ENCODE measurements around the gene TRIM41. TPM values are rescaled to one million over a fixed set of nuclear protein-coding genes. Genes with fewer than 3 reads are reported as not detected.
A peak's percentile ranks its signal among the peaks of the same experiment; 100 is the strongest.
"Not testable (repeated sequence)": the region's sequence is repeated elsewhere in the genome, so short reads cannot be mapped to it uniquely, and the experiment has no call there.

TRIM41 gene
- total RNA-seq, 1 experiment from 2014 or later = 28.7 TPM

GRCh38 chr5:181282874-181283273 lies 59.8 kb downstream of the TRIM41 start:
- peaks cover 4% of the 10 kb centered on the region for H3K27me3 Mint-ChIP-seq (ENCODE audit: insufficient read depth, unreplicated experiment)
- no peaks in the 10 kb centered on the region for H3K27me3 ChIP-seq (replicated peaks; ENCODE audit: control insufficient read depth, insufficient read depth, low read length)
- no peak for DNase-seq
- H3K4me1 Mint-ChIP-seq (ENCODE audit: low read depth, unreplicated experiment) = no peaks in the 10 kb centered on the region
- H3K36me3 Mint-ChIP-seq (ENCODE audit: insufficient read depth, unreplicated experiment) = no peaks in the 10 kb centered on the region
- H3K9me3 ChIP-seq = no peaks in the 10 kb centered on the region
- H3K9me3 Mint-ChIP-seq (ENCODE audit: unreplicated experiment) = no peaks in the 10 kb centered on the region
- no peak for TF ChIP-seq CTCF (IDR thresholded peaks at IDR 0.05; ENCODE audit: insufficient read depth in 1 of 2, low read depth in 1 of 2, low read length in 1 of 2, severe bottlenecking in 1 of 2, unreplicated experiment in 1 of 2)
- ChIA-PET POLR2A (no interaction called here), CTCF (no interaction called here)
- intact Hi-C loops (cut with micrococcal nuclease; ENCODE audit: unreplicated experiment) = no loop called here
- BruUV-seq (replicated peaks) = no TSS peak
- H3K27ac Mint-ChIP-seq (ENCODE audit: unreplicated experiment) = no peak overlapping the region
- H3K36me3 ChIP-seq (ENCODE audit: control insufficient read depth, insufficient read depth, low read length) = no peaks in the 10 kb centered on the region
- no peaks in the 10 kb centered on the region for H3K4me1 ChIP-seq
- no peak overlapping the region for H3K4me3 Mint-ChIP-seq (ENCODE audit: unreplicated experiment)
- no peak overlapping the region for H3K4me3 ChIP-seq (ENCODE audit: low read depth, low read length)

- H3K27me3 ChIP-seq (replicated peaks; ENCODE audit: control insufficient read depth, insufficient read depth, low read length) = no peaks in the 10 kb centered on the region
- H3K36me3 ChIP-seq (ENCODE audit: control insufficient read depth, insufficient read depth, low read length) = no peaks in the 10 kb centered on the region
- no peaks in the 10 kb centered on the region for H3K9me3 ChIP-seq
- H3K27ac Mint-ChIP-seq (ENCODE audit: unreplicated experiment) = no peak overlapping the region
- intact Hi-C loops (cut with micrococcal nuclease; ENCODE audit: unreplicated experiment) = no loop called here
- H3K4me1 ChIP-seq = no peaks in the 10 kb centered on the region
- no peak overlapping the region for H3K4me3 ChIP-seq (ENCODE audit: low read depth, low read length)
- CTCF ChIA-PET = no interaction called here
- DNase-seq = no peak
- H3K36me3 Mint-ChIP-seq (ENCODE audit: insufficient read depth, unreplicated experiment) = no peaks in the 10 kb centered on the region
- no TSS peak for BruUV-seq (replicated peaks)
- H3K9me3 Mint-ChIP-seq (ENCODE audit: unreplicated experiment) = no peaks in the 10 kb centered on the region
- no peak overlapping the region for H3K4me3 Mint-ChIP-seq (ENCODE audit: unreplicated experiment)
- POLR2A ChIA-PET = no interaction called here
- H3K27me3 Mint-ChIP-seq (ENCODE audit: insufficient read depth, unreplicated experiment) = peaks cover 2% of the 10 kb centered on the region
- no peaks in the 10 kb centered on the region for H3K4me1 Mint-ChIP-seq (ENCODE audit: low read depth, unreplicated experiment)
- TF ChIP-seq CTCF (IDR thresholded peaks at IDR 0.05; ENCODE audit: insufficient read depth in 1 of 2, low read depth in 1 of 2, low read length in 1 of 2, severe bottlenecking in 1 of 2, unreplicated experiment in 1 of 2) = no peak
Measured at GRCh38 chr5:181283347-181283746, 60.3 kb downstream of the TRIM41 start.

- not testable (repeated sequence) for H3K4me3 Mint-ChIP-seq (ENCODE audit: unreplicated experiment)
Measured at GRCh38 chr5:181283841-181284755, 61.0 kb downstream of the TRIM41 start.

More at GRCh38 chr5:181283841-181284755, 61.0 kb downstream of the TRIM41 start:
- H3K27me3 ChIP-seq (replicated peaks; ENCODE audit: control insufficient read depth, insufficient read depth, low read length); H3K36me3 ChIP-seq (ENCODE audit: control insufficient read depth, insufficient read depth, low read length); CTCF ChIA-PET; POLR2A ChIA-PET; intact Hi-C loops (cut with micrococcal nuclease; ENCODE audit: unreplicated experiment); BruUV-seq (replicated peaks); H3K9me3 ChIP-seq; DNase-seq; H3K27ac Mint-ChIP-seq (ENCODE audit: unreplicated experiment); H3K36me3 Mint-ChIP-seq (ENCODE audit: insufficient read depth, unreplicated experiment); H3K9me3 Mint-ChIP-seq (ENCODE audit: unreplicated experiment); H3K4me3 ChIP-seq (ENCODE audit: low read depth, low read length); H3K27me3 Mint-ChIP-seq (ENCODE audit: insufficient read depth, unreplicated experiment); H3K4me1 Mint-ChIP-seq (ENCODE audit: low read depth, unreplicated experiment); H3K4me1 ChIP-seq: not testable (repeated sequence)
- peak in 1 of 2 experiments; percentile 20 for TF ChIP-seq CTCF (IDR thresholded peaks at IDR 0.05; ENCODE audit: insufficient read depth in 1 of 2, low read depth in 1 of 2, low read length in 1 of 2, severe bottlenecking in 1 of 2, unreplicated experiment in 1 of 2)

Small RNA genes within 50 kb of the gene (microRNA-seq; reads per million reads assigned to microRNA genes)
- gene MIR4638 = 0.56 reads per million

Other genes starting within 250 kb of the TRIM41 start
- 0.14 TPM in 1 of 2 replicates, not detected in the other for gene BTNL3, start 234.4 kb upstream of the TRIM41 start, total RNA-seq (2022)
- gene BTNL9, start 183.0 kb upstream of the TRIM41 start, total RNA-seq (2022) = 8.4 and 10.0 TPM in 2 replicates
- gene OR2V1, start 92.1 kb upstream of the TRIM41 start, total RNA-seq (2022) = not detected in 2 replicates
- gene OR2V2, start 75.7 kb upstream of the TRIM41 start, total RNA-seq (2022) = not detected in 2 replicates
- 0.86 and 1.0 TPM in 2 replicates for gene TRIM7, start 18.1 kb upstream of the TRIM41 start, total RNA-seq (2022)
- 2,098 and 2,258 TPM in 2 replicates for gene RACK1, start 20.6 kb downstream of the TRIM41 start, total RNA-seq (2022)
- gene TRIM52, start 37.9 kb downstream of the TRIM41 start, total RNA-seq (2022) = 11.9 and 13.6 TPM in 2 replicates
- not detected in 2 replicates for gene OR4F3, start 144.0 kb downstream of the TRIM41 start, total RNA-seq (2022)